Cardiac atrium fibroblast (primary cell): ENCODE measurements around the gene SAMD10. TPM values are rescaled to one million over a fixed set of nuclear protein-coding genes. Genes with fewer than 3 reads are reported as not detected.

ENCODE experiments used
- total RNA-seq: library from RNA; depleted of rRNA; stranded (reverse); fragments of >200 nt; gene quantifications from 2 replicates; pipeline ENCODE4 v1.2.3, GENCODE V29; 2015

SAMD10 gene
- total RNA-seq, result 1.1 and 2.4 TPM in 2 replicates

DNA sequence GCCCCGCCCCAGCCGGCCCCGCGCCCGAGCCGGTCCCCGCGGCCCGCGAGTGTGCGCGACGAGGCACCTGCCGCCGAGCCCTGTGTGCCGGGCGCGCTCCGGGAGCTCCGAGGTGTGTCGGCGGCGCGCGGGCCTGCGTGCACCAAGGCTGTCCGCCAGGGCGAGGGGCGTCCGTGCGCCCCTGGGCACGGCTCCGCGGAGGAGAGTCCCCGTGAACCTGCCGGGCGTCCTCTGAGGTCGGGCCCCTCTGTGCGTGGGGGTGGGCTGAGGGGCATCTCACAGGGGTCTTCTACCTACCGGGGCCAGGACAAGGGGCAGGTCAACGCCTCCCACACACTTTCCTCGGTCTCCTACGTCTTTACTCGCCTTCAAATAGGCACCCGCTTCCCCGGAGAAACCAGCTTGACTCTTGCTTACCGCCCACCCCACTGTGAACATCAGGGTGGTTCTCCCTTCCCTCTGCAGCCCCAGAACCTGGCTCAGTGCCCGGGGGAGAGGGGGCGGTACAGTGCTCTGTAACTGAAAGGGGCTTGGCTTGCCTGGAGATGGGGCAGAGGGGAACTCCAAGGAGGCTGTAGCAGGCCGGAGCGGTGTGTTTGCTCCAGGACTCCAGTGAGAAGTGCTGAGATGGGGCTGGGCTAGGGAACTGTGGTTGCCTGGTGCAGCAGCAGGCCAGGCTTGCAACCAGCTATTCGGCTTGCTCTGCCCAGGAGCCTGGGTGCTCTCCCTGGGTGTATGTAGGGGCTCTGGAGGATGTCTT lies at the start of gene SAMD10:
Gene SAMD10 (minus strand): TSS at position 86 of the 760 bp plus-strand sequence. CDS start 175 bp downstream, outside the sequence.

DNA sequence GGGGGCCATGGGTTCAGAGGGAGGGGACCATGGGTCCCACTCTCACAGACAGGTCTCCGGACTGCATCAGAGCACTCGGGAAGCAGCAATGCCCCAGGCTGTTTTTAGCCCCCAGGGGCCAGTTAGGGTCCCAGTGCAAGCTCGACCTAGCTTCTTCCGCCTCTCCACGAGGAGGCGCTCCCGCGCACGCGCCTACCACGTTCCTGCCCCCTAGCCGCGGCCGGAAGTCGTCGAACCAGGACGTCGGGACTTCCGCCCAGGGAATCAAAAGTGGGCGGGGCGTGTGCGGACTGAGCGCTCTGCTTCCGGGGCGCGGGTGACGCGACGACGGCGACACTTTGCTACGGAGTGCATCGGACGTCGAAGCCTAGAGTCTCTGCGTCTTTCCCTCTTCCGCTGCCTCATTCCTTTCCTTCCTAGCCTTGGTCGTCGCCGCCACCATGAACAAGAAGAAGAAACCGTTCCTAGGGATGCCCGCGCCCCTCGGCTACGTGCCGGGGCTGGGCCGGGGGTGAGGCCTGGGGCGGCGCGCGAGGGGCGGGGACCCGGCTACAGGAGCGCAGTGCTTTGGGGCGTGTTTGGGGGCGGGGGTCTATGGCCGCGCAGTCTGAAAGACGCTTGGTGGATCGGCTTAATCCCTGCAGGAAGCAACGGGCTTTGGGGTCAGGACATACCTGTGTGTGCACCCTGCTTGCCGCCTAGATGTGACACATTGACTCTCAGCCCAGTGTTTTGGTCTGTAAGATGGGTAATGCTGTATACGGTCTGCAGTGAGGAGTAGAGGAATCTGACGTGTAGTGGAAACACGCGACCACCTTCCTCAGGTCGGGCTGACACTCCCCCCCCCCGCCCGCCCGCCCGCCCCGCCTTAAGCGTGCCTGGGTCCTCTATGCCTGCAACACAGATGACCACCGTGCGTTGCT lies 1.6 kb upstream of the SAMD10 start, which contains the start of gene PRPF6:
Gene PRPF6 (plus strand): TSS at position 327 of the 923 bp plus-strand sequence. CDS start 114 bp downstream, at position 441.

DNA sequence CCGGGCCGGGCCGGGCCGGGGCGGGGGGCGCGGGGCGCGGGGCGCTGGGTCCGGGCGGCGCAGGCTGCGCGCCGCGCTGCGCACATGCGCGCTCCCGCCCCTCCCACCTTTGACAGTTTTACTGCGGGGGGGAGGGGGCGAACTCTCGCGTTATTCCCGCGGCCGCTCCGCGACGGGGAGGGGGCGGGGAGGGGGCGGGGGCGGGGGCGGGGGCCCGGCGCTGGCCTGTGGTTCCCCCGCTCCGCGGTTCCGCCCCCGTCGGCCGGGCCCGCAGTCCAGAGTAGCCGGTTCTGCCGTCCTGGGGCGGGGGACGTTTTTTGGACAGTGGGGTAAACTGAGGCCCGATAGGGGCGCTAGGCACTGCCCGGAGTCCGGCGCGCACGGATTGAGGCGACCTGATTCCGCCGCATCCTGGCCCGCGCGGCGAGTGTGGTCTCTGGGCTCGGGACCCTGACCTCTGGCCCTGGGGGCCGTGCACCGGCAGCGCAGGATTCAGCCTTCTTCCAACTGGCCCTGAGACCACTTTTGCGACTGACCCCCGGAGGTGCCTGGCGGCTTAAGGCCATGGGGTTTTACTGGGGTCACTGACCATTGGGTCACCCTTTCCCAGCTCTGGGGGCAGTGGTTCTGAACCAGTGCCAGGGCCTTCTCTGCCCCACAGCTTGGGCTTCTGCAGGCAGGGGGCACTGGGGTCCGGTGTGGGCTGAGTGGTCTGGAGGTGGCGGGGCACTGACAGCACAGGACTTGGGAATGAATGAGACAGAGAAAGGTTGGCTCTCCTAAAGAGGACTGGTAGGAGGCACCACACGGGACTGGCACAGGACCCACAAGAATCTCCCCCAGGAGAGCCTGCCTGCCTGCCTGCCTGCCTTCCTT lies 9.4 kb downstream of the SAMD10 start, which contains the start of gene ZNF512B:
Gene ZNF512B (minus strand): TSS at position 93 of the 876 bp plus-strand sequence. CDS start 1,980 bp downstream, outside the sequence.

DNA sequence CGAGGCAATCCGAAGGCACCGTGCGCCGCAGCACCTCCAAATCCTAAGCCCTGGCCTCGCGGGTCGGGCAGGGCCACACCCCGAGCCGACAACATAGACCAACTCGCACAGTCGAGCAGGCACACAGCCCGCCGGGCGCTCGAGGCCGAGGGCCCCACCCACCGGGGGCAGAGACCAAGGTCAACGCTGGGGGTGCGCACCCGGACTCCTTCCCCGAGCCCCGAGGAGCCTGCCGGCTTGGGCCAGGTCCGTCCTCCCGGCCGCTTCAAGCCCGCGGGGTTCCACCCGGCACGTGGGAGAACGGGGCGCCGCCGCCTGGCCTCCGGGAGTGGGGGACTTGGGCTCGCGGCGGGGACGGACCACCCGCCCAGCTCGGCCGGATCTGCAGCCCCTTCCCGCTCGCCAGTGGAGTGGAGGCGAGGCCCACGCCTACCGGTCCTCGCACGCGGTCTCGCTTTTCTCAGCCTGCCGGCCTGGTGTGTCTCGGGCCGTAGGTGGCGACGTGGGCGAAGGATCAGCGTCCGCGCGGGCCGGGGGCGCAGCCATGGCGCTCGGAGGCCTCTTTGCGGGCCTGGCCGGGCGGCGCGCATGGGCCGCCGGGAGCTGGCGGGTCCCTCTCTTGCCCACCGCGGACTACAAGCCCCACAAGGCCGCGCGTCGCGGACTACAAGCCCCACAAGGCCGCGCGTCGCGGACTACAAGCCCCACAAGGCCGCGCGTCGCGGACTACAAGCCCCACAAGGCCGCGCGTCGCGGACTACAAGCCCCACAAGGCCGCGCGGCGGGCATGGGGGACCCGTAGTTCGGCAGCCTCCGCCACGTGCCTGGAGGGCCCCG lies 23.4 kb downstream of the SAMD10 start, which contains the start of gene UCKL1:
Gene UCKL1 (minus strand): TSS at position 590 of the 837 bp plus-strand sequence. CDS start 44 bp downstream, at position 546.

Other genes with a start within 250 kb of the SAMD10 start
- gene LIME1, start 243.0 kb downstream of the SAMD10 start, total RNA-seq, result 3.8 and 7.3 TPM in 2 replicates
- gene SLC2A4RG, start 239.9 kb downstream of the SAMD10 start, total RNA-seq, result 36.9 and 58.5 TPM in 2 replicates
- 3.4 and 3.9 TPM in 2 replicates for gene ZBTB46, start 148.4 kb downstream of the SAMD10 start, total RNA-seq
- not detected in 2 replicates for gene ABHD16B, start 118.1 kb downstream of the SAMD10 start, total RNA-seq
- 131 and 133 TPM in 2 replicates for gene TPD52L2, start 114.4 kb downstream of the SAMD10 start, total RNA-seq
- 51.4 and 57.8 TPM in 2 replicates for gene DNAJC5, start 84.5 kb downstream of the SAMD10 start, total RNA-seq
- 14.9 and 17.3 TPM in 2 replicates for gene UCKL1, start 23.2 kb downstream of the SAMD10 start, total RNA-seq
- gene ZNF512B, start 9.7 kb downstream of the SAMD10 start, total RNA-seq, result 8.7 and 11.7 TPM in 2 replicates
- 36.8 and 42.0 TPM in 2 replicates for gene PRPF6, start 1.5 kb upstream of the SAMD10 start, total RNA-seq
- 0.18 TPM in 1 of 2 replicates, not detected in the other for gene C20orf204, start 56.5 kb upstream of the SAMD10 start, total RNA-seq
- 0.36 and 1.8 TPM in 2 replicates for gene SOX18, start 70.0 kb upstream of the SAMD10 start, total RNA-seq
- 26.5 and 30.6 TPM in 2 replicates for gene TCEA2, start 83.6 kb upstream of the SAMD10 start, total RNA-seq
- gene RGS19, start 99.9 kb upstream of the SAMD10 start, total RNA-seq, result 9.4 and 10.1 TPM in 2 replicates
- gene OPRL1, start 100.4 kb upstream of the SAMD10 start, total RNA-seq, result 0.65 TPM in 1 of 2 replicates, not detected in the other
- gene LKAAEAR1, start 104.8 kb upstream of the SAMD10 start, total RNA-seq, result 2.5 TPM in 1 of 2 replicates, not detected in the other
- not detected in 2 replicates for gene NPBWR2, start 127.9 kb upstream of the SAMD10 start, total RNA-seq
- gene MYT1, start 184.8 kb upstream of the SAMD10 start, total RNA-seq, result not detected in 2 replicates